ENCODE measurements around the gene RTEL1. TPM values are rescaled to one million over a fixed set of nuclear protein-coding genes. Genes with fewer than 3 reads are reported as not detected.
A peak's percentile ranks its signal among the peaks of the same experiment; 100 is the strongest.

The RTEL1 gene
- total RNA-seq, 2 donors from 2014 or later, result 7.3 to 50.4 TPM

DNA sequence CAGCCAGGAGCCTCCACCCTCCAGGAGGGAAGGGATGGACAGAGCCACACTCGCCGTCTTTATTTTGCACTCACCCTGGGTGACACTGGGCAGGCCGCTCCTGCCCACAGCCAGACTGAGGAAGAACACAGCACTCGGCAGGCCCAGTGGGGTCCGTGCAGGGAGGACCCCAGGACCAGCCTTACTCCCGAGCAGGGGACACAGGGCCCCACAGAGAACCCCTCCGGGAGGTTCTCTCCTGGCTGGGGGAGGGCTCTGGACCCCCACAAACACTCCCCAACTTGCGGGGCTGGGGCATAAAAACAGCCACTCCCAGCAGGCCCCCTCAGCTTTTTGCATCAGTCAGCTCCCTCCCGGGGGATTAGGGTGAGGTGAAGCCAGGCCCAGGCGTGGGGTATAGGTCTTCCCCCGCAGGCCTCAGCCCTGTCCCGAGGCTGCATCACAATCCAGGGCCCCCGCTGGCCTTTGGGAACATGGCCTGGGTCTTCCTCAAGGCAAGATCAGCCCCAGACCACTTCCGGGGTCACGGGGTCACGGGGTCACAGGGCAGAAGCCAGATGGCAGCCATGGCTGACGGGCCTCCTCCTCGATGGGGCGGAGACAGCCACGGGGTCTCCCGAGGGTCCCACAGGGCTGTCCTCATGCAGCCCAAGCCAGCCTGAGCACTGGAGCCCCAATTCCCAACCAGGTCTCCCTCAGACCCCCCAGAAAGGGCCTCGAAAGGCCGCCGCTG is 41.5 kb downstream of the RTEL1 start:
- TF ChIP-seq, protein P1, sequence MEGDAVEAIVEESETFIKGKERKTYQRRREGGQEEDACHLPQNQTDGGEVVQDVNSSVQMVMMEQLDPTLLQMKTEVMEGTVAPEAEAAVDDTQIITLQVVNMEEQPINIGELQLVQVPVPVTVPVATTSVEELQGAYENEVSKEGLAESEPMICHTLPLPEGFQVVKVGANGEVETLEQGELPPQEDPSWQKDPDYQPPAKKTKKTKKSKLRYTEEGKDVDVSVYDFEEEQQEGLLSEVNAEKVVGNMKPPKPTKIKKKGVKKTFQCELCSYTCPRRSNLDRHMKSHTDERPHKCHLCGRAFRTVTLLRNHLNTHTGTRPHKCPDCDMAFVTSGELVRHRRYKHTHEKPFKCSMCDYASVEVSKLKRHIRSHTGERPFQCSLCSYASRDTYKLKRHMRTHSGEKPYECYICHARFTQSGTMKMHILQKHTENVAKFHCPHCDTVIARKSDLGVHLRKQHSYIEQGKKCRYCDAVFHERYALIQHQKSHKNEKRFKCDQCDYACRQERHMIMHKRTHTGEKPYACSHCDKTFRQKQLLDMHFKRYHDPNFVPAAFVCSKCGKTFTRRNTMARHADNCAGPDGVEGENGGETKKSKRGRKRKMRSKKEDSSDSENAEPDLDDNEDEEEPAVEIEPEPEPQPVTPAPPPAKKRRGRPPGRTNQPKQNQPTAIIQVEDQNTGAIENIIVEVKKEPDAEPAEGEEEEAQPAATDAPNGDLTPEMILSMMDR (IDR thresholded peaks at IDR 0.05), result no peak
- TF ChIP-seq POLR2A (IDR thresholded peaks at IDR 0.05), result no peak
- ATAC-seq (no peak), DNase-seq (peak in 1 of 4 donors; percentile 12)
- Histone ChIP-seq H3K27ac (peak overlapping the region in 2 of 4 donors; percentile 54 to 57), H3K4me1 (peaks cover 37% of the 10 kb centered on the region), H3K9me3 (no peaks in the 10 kb centered on the region), H3K27me3 (no peaks in the 10 kb centered on the region), H3K4me3 (no peak overlapping the region), H3K36me3 (replicated peaks in 1 of 2; ENCODE audit: insufficient read depth in 1 of 2, low read depth in 2 of 2) (no peaks in the 10 kb centered on the region)
- 74 to 81% methylated on average over 7 to 23 of the region's 24 CpGs for WGBS, 2 donors
- intact Hi-C loops (cut with DNase I), result loop anchor here (5.0 kb wide), 1 partner anchor 38 kb away; the partner anchor contains the start of genes LIME1 and SLC2A4RG

DNA sequence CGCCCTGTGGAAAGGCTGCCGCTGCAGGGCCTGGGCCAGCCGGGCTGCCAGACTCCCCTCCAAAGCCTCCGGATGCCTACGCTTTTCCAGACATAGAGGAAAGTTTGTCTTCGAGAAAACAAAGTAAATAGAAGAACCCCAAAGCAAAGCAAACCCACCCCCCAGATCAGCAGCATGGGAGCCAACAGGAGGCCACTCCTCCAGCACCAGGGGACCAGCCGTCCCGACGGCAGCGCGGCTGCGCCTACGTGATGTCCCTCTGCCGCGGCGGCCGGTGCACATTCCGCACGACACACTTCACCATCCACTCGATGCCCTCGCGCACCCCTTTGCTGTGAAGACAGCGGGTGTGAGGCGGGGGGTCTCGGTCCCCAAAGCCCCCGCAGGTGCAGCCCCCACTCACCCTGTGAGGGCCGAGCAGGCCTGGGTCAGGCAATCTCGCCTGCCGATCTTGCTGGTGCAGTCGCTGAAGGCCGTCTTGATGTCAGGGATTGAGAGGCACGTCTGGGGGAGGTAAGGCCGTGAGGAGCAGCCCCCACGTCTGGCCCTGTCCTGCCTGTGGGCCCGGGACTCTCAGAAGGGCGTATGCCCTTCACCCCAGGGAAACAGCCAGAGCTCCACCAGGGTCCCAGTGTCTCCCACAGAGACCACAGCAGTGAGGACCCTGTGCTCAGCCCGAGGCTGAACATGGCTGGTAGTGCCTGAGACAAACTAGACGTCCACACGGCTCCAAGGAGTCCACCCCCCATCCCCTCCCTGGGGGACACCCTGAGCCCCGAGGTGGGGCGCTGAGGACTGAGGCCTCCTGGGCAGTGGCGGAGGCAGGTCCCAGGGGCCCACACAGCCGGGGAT is 42.3 kb downstream of the RTEL1 start:
- Histone ChIP-seq H3K4me3 (no peak overlapping the region), H3K9me3 (no peaks in the 10 kb centered on the region), H3K4me1 (peaks cover 37% of the 10 kb centered on the region), H3K27ac (no peak overlapping the region), H3K27me3 (no peaks in the 10 kb centered on the region), H3K36me3 (replicated peaks in 1 of 2; ENCODE audit: insufficient read depth in 1 of 2, low read depth in 2 of 2) (peaks cover 0 to 3% of the 10 kb centered on the region in 2 donors)
- no peak for TF ChIP-seq POLR2A (IDR thresholded peaks at IDR 0.05)
- TF ChIP-seq, protein P1 (IDR thresholded peaks at IDR 0.05), result no peak
- intact Hi-C loops (cut with DNase I), result loop anchor here (5.0 kb wide), 1 partner anchor 37 kb away; the partner anchor contains the start of genes LIME1 and SLC2A4RG
- ATAC-seq (no peak), DNase-seq (no peak)
- WGBS, 2 donors, result 84 to 86% methylated on average over 6 to 43 of the region's 43 CpGs

DNA sequence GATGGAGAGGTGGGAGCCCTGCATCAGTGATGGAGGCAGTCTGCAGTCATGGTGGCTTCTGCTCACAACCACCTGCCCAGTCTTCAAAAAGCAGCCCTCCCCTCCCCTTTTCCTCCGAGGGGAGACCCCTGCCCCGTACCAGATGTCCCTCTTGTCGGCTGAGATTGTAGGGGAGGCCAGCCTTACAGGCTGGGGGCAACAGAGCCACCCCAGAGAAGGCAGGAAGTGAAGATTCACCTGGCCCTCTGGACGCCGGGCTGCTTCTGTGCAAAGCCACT is 42.9 kb downstream of the RTEL1 start:
- 49% methylated on average over 5 of the region's 5 CpGs; no CpG with 5 or more reads in 1 of the 2 donors for WGBS, 2 donors
- H3K27me3 ChIP-seq, result no peaks in the 10 kb centered on the region
- TF ChIP-seq POLR2A (IDR thresholded peaks at IDR 0.05), result no peak
- TF ChIP-seq, protein P1 (IDR thresholded peaks at IDR 0.05), result no peak

DNA sequence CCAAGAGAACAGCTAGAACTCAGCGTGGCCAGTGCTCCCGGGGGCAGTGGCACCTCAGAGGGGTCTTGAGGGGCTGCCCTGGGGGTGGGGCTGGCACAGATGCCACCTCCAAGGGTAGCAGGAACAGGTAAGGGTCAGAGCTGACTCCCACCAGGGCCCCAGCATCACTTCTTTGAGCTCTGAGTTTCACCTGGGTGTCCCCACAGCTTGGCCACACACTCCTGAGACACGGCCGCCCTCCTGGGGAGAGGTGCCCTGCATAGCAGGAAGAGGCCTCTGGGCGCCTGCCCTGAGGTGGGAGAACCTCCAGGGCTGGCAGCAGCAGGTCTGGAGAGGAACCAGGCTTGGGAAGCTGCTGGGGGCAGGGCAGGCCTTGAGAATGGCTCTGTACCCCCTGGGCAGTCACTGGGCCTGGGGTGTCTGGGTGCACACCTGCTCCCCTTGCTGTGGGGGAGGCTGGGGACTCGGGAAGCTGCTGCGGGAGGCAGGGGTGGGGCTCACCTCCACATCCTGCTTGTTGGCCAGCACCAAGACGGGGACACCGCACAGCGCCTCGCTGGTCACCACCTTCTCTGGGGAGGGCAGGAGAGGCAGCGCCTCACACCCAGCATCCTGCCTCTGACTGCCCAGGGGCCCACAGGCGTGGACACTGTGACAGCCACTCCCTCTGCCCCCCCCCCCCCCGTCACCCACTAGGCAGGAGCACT is 43.4 kb downstream of the RTEL1 start:
- intact Hi-C loops (cut with DNase I), result loop anchor here (5.0 kb wide), 1 partner anchor 36 kb away; the partner anchor contains the start of genes LIME1 and SLC2A4RG
- no peaks in the 10 kb centered on the region for H3K27me3 ChIP-seq
- TF ChIP-seq, protein P1 (IDR thresholded peaks at IDR 0.05), result no peak
- TF ChIP-seq POLR2A (IDR thresholded peaks at IDR 0.05), result no peak
- H3K36me3 ChIP-seq (replicated peaks in 1 of 2; ENCODE audit: insufficient read depth in 1 of 2, low read depth in 2 of 2), result peaks cover 0 to 3% of the 10 kb centered on the region in 2 donors
- DNase-seq, result peak in 2 of 4 donors; percentile 2 to 13
- H3K9me3 ChIP-seq, result no peaks in the 10 kb centered on the region
- no peak overlapping the region for H3K27ac ChIP-seq
- WGBS, 2 donors, result 86 to 100% methylated on average over 2 to 12 of the region's 14 CpGs
- peaks cover 37% of the 10 kb centered on the region for H3K4me1 ChIP-seq
- no peak for ATAC-seq
- no peak overlapping the region for H3K4me3 ChIP-seq

More for the DNA sequence above, 42.9 kb downstream of the RTEL1 start:
- intact Hi-C loops (cut with DNase I), result loop anchor here (5.0 kb wide), 1 partner anchor 36 kb away; the partner anchor contains the start of genes LIME1 and SLC2A4RG
- Histone ChIP-seq H3K36me3 (replicated peaks in 1 of 2; ENCODE audit: insufficient read depth in 1 of 2, low read depth in 2 of 2) (peaks cover 0 to 3% of the 10 kb centered on the region in 2 donors), H3K9me3 (no peaks in the 10 kb centered on the region), H3K4me1 (peaks cover 37% of the 10 kb centered on the region), H3K27ac (no peak overlapping the region), H3K4me3 (no peak overlapping the region)
- DNase-seq (no peak), ATAC-seq (no peak)

Data from body of pancreas (tissue), 4 donors.